Hepatocyte (in vitro differentiated cells): Measurements from ENCODE around the gene OR8B8. TPM values are rescaled to one million over a fixed set of nuclear protein-coding genes. Genes with fewer than 3 reads are reported as not detected.

Experiments
- DNase-seq: peaks from one replicate; pipeline ENCODE4 v3.0.0-alpha.2; 2016; ENCODE audit warnings: low spot score
- H2AFZ ChIP-seq: fragments of 200-600 bp; sonication (generic); 2 replicates; pipeline ENCODE4 v1.6.0; 2016; ENCODE audit warnings: antibody characterized with exemption, mild to moderate bottlenecking
- H3K27ac ChIP-seq: fragments of 200-600 bp; sonication (generic); 2 replicates; pipeline ENCODE4 v1.5.1; 2016; ENCODE audit warnings: mild to moderate bottlenecking
- H3K27me3 ChIP-seq: fragments of 200-600 bp; sonication (generic); 2 replicates; pipeline ENCODE4 v1.6.1; 2016
- H3K36me3 ChIP-seq: fragments of 200-600 bp; sonication (generic); replicated peaks from 2 replicates; pipeline ENCODE4 v1.5.1; 2016; ENCODE audit warnings: low read depth; ENCODE audit not compliant: insufficient read depth
- H3K4me1 ChIP-seq: fragments of 200-600 bp; sonication (generic); 2 replicates; pipeline ENCODE4 v1.5.1; 2016; ENCODE audit warnings: mild to moderate bottlenecking, moderate library complexity; ENCODE audit not compliant: insufficient read depth
- H3K4me2 ChIP-seq: fragments of 200-600 bp; sonication (generic); 2 replicates; pipeline ENCODE4 v1.6.0; 2016
- H3K4me3 ChIP-seq: fragments of 200-600 bp; sonication (generic); 2 replicates; pipeline ENCODE4 v1.5.1; 2016; ENCODE audit warnings: mild to moderate bottlenecking
- H3K79me2 ChIP-seq: fragments of 200-600 bp; sonication (generic); 2 replicates; pipeline ENCODE4 v1.6.0; 2017; ENCODE audit warnings: mild to moderate bottlenecking
- H3K9me2 ChIP-seq: fragments of 200-600 bp; sonication (generic); replicated peaks from 2 replicates; pipeline ENCODE4 v1.6.0; 2017; ENCODE audit warnings: mild to moderate bottlenecking; ENCODE audit not compliant: insufficient read depth
- H3K9me3 ChIP-seq: fragments of 200-600 bp; sonication (generic); 2 replicates; pipeline ENCODE4 v1.5.1; 2016; ENCODE audit warnings: low read depth, mild to moderate bottlenecking
- H4K20me1 ChIP-seq: fragments of 200-600 bp; sonication (generic); 2 replicates; pipeline ENCODE4 v1.6.0; 2016; ENCODE audit warnings: mild to moderate bottlenecking; ENCODE audit not compliant: insufficient read depth, poor library complexity, severe bottlenecking
- EZH2 ChIP-seq: fragments of 200-600 bp; sonication (generic); IDR thresholded peaks from 2 replicates; pipeline ENCODE4 v1.6.1; 2016; ENCODE audit warnings: antibody characterized with exemption, mild to moderate bottlenecking, borderline replicate concordance
- EZH2phosphoT487 ChIP-seq: fragments of 200-600 bp; sonication (generic); IDR thresholded peaks from one replicate; pipeline ENCODE4 v1.6.1; 2018; ENCODE audit warnings: antibody characterized with exemption, mild to moderate bottlenecking, low read depth, moderate library complexity; ENCODE audit not compliant: unreplicated experiment, severe bottlenecking
- WGBS: methylation state at CpG from one replicate; pipeline ENCODE4 v1.1.6; 2016; ENCODE audit warnings: low lambda C conversion rate; ENCODE audit errors: missing lambda C conversion rate; 5-methylcytosine and 5-hydroxymethylcytosine counted together
- polyA plus RNA-seq: library from polyadenylated mRNA; unstranded; fragments of >200 nt; fragmentation: Nextera tagmentation; extraction: Ambion mirVana; gene quantifications from 2 replicates; pipeline ENCODE4 v1.2.1, GENCODE V29; 2016
- total RNA-seq: library from RNA; depleted of rRNA; stranded (reverse); fragments of >200 nt; gene quantifications from 2 replicates; pipeline ENCODE4 v1.2.3, GENCODE V29; 2014
- TF ChIP-seq, protein P1 (sequence below): fragments of 200-600 bp; sonication (generic); IDR thresholded peaks from 2 replicates; pipeline ENCODE4 v1.5.1; 2016; ENCODE audit warnings: antibody characterized with exemption, mild to moderate bottlenecking; ENCODE audit not compliant: poor library complexity

Gene OR8B8
- total and polyA plus RNA-seq, 2 experiments from 2014 or later = not detected

DNA sequence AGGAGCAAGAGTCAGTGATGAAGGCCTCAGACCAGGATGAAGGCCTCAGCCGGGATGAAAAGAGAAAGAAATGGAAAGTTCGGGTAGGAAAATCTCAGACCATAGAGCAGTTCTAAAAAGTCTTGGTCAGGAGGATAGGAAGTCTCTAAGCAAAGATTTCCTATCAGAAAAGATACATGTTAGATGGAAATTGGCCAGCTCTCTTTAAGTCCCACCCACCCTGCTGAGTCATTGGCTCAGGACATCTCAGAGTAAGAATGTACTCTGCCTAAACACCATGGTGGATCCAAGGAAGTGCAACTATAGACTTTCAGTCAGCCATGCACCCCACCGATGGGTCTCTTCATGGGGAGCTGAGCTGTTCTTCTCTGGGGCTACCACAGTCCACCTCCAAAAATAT lies 51.1 kb downstream of the OR8B8 start:
- 84% methylated on average over 3 of the region's 3 CpGs for WGBS
- TF ChIP-seq, protein P1, sequence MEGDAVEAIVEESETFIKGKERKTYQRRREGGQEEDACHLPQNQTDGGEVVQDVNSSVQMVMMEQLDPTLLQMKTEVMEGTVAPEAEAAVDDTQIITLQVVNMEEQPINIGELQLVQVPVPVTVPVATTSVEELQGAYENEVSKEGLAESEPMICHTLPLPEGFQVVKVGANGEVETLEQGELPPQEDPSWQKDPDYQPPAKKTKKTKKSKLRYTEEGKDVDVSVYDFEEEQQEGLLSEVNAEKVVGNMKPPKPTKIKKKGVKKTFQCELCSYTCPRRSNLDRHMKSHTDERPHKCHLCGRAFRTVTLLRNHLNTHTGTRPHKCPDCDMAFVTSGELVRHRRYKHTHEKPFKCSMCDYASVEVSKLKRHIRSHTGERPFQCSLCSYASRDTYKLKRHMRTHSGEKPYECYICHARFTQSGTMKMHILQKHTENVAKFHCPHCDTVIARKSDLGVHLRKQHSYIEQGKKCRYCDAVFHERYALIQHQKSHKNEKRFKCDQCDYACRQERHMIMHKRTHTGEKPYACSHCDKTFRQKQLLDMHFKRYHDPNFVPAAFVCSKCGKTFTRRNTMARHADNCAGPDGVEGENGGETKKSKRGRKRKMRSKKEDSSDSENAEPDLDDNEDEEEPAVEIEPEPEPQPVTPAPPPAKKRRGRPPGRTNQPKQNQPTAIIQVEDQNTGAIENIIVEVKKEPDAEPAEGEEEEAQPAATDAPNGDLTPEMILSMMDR = no peak
- TF ChIP-seq EZH2 = no peak
- TF ChIP-seq EZH2phosphoT487 = no peak
- DNase-seq = no peak

More for the DNA sequence above, 51.1 kb downstream of the OR8B8 start:
- Histone ChIP-seq H3K9me3 (no peaks in the 10 kb centered on the region), H3K4me2 (no peak overlapping the region), H3K79me2 (no peaks in the 10 kb centered on the region), H3K4me3 (no peak overlapping the region), H2AFZ (no peak overlapping the region), H3K9me2 (no peaks in the 10 kb centered on the region), H3K27me3 (no peaks in the 10 kb centered on the region), H3K36me3 (no peaks in the 10 kb centered on the region), H3K4me1 (no peaks in the 10 kb centered on the region), H4K20me1 (no peaks in the 10 kb centered on the region), H3K27ac (no peak overlapping the region)

Other genes starting within 250 kb of the OR8B8 start
- not detected in 2 replicates for gene OR8G1, start 204.6 kb downstream of the OR8B8 start, total RNA-seq
- gene OR8G1, start 204.6 kb downstream of the OR8B8 start, polyA plus RNA-seq = not detected in 2 replicates
- not detected in 2 replicates for gene OR8G5, start 189.3 kb downstream of the OR8B8 start, total RNA-seq
- not detected in 2 replicates for gene OR8G5, start 189.3 kb downstream of the OR8B8 start, polyA plus RNA-seq
- gene OR8D1, start 131.7 kb downstream of the OR8B8 start, total RNA-seq = not detected in 2 replicates
- not detected in 2 replicates for gene OR8D1, start 131.7 kb downstream of the OR8B8 start, polyA plus RNA-seq
- gene OR8D2, start 125.5 kb downstream of the OR8B8 start, total RNA-seq = not detected in 2 replicates
- gene OR8D2, start 125.5 kb downstream of the OR8B8 start, polyA plus RNA-seq = not detected in 2 replicates
- gene OR8B2, start 61.2 kb downstream of the OR8B8 start, total RNA-seq = not detected in 2 replicates
- gene OR8B2, start 61.2 kb downstream of the OR8B8 start, polyA plus RNA-seq = not detected in 2 replicates
- gene OR8B3, start 46.7 kb downstream of the OR8B8 start, total RNA-seq = not detected in 2 replicates
- gene OR8B3, start 46.7 kb downstream of the OR8B8 start, polyA plus RNA-seq = not detected in 2 replicates
- gene OR8B4, start 20.8 kb downstream of the OR8B8 start, total RNA-seq = not detected in 2 replicates
- not detected in 2 replicates for gene OR8B4, start 20.8 kb downstream of the OR8B8 start, polyA plus RNA-seq
- not detected in 2 replicates for gene OR8B12, start 98.0 kb upstream of the OR8B8 start, total RNA-seq
- not detected in 2 replicates for gene OR8B12, start 98.0 kb upstream of the OR8B8 start, polyA plus RNA-seq
- gene OR8A1, start 124.3 kb upstream of the OR8B8 start, total RNA-seq = not detected in 2 replicates
- not detected in 2 replicates for gene OR8A1, start 124.3 kb upstream of the OR8B8 start, polyA plus RNA-seq
- gene PANX3, start 165.7 kb upstream of the OR8B8 start, total RNA-seq = not detected in 2 replicates
- gene PANX3, start 165.7 kb upstream of the OR8B8 start, polyA plus RNA-seq = 0.09 and 0.25 TPM in 2 replicates
- gene TBRG1, start 177.2 kb upstream of the OR8B8 start, total RNA-seq = 34.6 and 41.4 TPM in 2 replicates
- gene TBRG1, start 177.2 kb upstream of the OR8B8 start, polyA plus RNA-seq = 35.0 and 45.2 TPM in 2 replicates
- gene SIAE, start 228.0 kb upstream of the OR8B8 start, total RNA-seq = 35.5 and 37.0 TPM in 2 replicates
- gene SIAE, start 228.0 kb upstream of the OR8B8 start, polyA plus RNA-seq = 18.6 and 24.0 TPM in 2 replicates
- gene SPA17, start 228.2 kb upstream of the OR8B8 start, total RNA-seq = 5.8 and 7.2 TPM in 2 replicates
- gene SPA17, start 228.2 kb upstream of the OR8B8 start, polyA plus RNA-seq = 3.8 and 5.8 TPM in 2 replicates